Measurements from ENCODE around the gene DNAI2. TPM values are rescaled to one million over a fixed set of nuclear protein-coding genes. Genes with fewer than 3 reads are reported as not detected.

DNAI2 gene
- total RNA-seq, 6 donors from 2014 or later = 0.29 to 16.1 (median 3.7) TPM

DNA sequence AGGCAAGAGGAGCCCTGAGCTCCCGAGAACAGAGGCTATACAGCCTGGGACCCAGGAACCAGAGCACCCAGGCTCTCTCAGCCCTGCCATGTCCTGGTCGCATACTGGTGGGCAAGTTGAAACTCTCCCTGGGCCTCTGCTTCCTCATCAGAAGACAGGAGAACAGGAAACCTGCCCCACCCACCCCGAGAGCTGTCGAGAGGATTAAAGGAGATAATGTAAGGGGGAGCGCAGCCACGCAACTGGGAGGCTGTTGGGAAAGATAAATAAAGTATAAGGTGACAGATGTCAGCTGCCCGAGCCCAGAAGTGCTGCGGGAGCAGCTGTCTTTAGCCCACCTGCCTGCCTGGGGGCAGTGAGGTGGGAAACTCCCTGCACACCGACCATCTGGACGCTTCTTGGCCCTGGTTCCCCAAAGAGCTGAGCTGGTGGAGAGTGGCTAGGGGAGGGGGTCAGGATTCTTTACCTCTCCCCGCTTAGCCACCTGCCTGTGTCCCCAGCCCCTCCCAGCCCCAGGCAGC, 58.8 kb downstream of the DNAI2 start:
- no peak overlapping the region for H3K27ac ChIP-seq
- no peak for DNase-seq
- H3K4me1 ChIP-seq = no peaks in the 10 kb centered on the region
- H3K27me3 ChIP-seq = no peaks in the 10 kb centered on the region
- no peaks in the 10 kb centered on the region for H3K36me3 ChIP-seq
- TF ChIP-seq EP300 (IDR thresholded peaks at IDR 0.05) (no peak), POLR2AphosphoS5 (IDR thresholded peaks at IDR 0.05) (no peak), POLR2A (IDR thresholded peaks at IDR 0.05) (no peak)
- TF ChIP-seq, protein P1, sequence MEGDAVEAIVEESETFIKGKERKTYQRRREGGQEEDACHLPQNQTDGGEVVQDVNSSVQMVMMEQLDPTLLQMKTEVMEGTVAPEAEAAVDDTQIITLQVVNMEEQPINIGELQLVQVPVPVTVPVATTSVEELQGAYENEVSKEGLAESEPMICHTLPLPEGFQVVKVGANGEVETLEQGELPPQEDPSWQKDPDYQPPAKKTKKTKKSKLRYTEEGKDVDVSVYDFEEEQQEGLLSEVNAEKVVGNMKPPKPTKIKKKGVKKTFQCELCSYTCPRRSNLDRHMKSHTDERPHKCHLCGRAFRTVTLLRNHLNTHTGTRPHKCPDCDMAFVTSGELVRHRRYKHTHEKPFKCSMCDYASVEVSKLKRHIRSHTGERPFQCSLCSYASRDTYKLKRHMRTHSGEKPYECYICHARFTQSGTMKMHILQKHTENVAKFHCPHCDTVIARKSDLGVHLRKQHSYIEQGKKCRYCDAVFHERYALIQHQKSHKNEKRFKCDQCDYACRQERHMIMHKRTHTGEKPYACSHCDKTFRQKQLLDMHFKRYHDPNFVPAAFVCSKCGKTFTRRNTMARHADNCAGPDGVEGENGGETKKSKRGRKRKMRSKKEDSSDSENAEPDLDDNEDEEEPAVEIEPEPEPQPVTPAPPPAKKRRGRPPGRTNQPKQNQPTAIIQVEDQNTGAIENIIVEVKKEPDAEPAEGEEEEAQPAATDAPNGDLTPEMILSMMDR (IDR thresholded peaks at IDR 0.05) = no peak
- ATAC-seq (ENCODE audit: low FRiP score in 2 of 2) = no peak
- 27 to 31% methylated on average over 11 of the region's 11 CpGs for WGBS, 2 donors
- H3K4me3 ChIP-seq = no peak overlapping the region
- no peaks in the 10 kb centered on the region for H3K9me3 ChIP-seq

DNA sequence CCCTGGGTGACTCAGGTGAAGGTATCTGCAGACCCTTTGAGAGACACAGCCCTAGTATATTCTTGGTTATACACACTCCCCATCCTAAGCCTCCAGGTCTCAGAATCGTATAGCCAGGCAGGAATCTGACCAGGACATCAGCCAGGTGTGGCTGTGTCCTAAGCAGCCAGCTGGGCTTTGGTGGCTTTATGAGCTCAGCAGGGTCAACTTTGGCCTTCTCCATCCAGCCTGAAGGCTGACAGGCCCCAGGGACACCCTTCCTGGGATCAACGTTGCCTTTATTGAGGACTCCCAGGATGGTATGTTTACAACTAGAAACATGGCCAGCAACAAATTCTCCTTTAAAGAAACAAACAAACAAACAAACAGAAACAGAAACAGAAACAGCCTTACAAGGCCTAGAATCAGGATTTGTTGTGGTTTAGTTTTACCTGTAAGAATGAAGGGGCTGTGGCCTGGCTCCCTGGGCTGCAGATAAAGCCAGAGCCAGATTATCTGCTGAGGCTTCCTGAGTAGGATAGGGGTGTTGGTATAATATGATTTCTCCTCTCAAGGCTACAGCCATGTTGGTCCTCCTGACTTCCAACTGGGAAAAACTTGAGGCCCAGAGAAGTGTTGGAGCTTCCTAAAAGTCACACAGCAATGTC, 60.5 kb downstream of the DNAI2 start:
- WGBS, 2 donors = 85 to 93% methylated on average over 2 of the region's 2 CpGs
- Histone ChIP-seq H3K27me3 (no peaks in the 10 kb centered on the region), H3K36me3 (no peaks in the 10 kb centered on the region), H3K4me1 (no peaks in the 10 kb centered on the region), H3K27ac (no peak overlapping the region), H3K4me3 (no peak overlapping the region), H3K9me3 (no peaks in the 10 kb centered on the region)
- no peak for TF ChIP-seq POLR2A (IDR thresholded peaks at IDR 0.05)
- TF ChIP-seq POLR2AphosphoS5 (IDR thresholded peaks at IDR 0.05) = no peak
- TF ChIP-seq, protein P1 (IDR thresholded peaks at IDR 0.05) = no peak
- no peak for TF ChIP-seq EP300 (IDR thresholded peaks at IDR 0.05)
- DNase-seq = no peak
- ATAC-seq (ENCODE audit: low FRiP score in 2 of 2) = no peak

DNA sequence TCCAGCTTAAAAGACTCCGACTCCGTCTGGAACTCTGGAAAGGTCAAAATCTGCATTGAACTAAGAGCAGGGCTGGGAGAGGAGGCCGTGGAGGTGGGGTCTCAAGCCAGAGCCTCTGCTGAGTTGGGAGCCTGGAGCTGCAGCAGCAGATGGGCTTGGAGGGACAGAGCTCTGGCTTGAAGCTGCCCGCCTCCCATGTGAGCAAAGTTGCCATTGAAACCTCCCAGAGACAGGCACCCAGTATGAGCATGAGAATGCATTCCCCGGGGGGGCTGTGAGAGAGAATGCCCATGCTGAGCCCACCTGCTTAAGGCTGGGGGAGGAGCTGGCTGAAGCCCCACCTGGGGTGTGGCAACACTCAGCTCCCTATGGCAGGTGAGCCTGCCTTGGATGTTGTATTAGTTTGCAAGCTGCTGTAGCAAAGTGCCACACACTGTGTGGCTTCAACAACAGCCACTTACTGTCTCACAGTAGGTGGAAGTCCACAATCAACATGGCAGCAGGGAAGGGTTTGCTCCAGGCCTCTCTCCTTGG, 61.6 kb downstream of the DNAI2 start:
- 81 to 83% methylated on average over 5 of the region's 5 CpGs for WGBS, 2 donors
- Histone ChIP-seq H3K27me3 (no peaks in the 10 kb centered on the region), H3K4me1 (no peaks in the 10 kb centered on the region), H3K4me3 (no peak overlapping the region), H3K36me3 (no peaks in the 10 kb centered on the region), H3K27ac (no peak overlapping the region), H3K9me3 (no peaks in the 10 kb centered on the region)
- ATAC-seq (ENCODE audit: low FRiP score in 2 of 2) = no peak
- no peak for DNase-seq
- no peak for TF ChIP-seq POLR2AphosphoS5 (IDR thresholded peaks at IDR 0.05)
- TF ChIP-seq, protein P1 (IDR thresholded peaks at IDR 0.05) = no peak
- no peak for TF ChIP-seq EP300 (IDR thresholded peaks at IDR 0.05)
- TF ChIP-seq POLR2A (IDR thresholded peaks at IDR 0.05) = no peak

DNA sequence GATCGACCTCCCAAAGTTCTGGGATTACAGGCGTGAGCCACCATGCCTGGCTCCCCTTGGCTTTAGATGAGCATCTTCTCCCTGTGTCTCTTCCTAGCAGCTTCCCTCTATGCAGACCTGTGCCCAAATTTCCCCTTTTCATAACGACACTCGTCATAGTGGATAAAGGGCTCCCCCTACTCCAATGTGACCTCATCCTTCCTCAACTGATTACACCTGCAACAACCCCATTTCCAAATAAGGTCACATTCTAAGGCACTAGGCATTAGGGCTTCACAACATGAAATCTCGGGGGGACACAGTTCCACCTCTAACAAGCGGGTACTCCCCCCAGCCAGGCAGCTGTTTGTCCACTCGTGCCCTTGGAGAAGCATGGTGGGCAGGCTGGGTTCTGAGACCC, 62.3 kb downstream of the DNAI2 start:
- Histone ChIP-seq H3K27me3 (no peaks in the 10 kb centered on the region), H3K36me3 (no peaks in the 10 kb centered on the region), H3K4me3 (no peak overlapping the region), H3K27ac (no peak overlapping the region), H3K9me3 (no peaks in the 10 kb centered on the region), H3K4me1 (no peaks in the 10 kb centered on the region)
- DNase-seq (no peak), ATAC-seq (ENCODE audit: low FRiP score in 2 of 2) (no peak)
- WGBS, 2 donors = 78 to 86% methylated on average over 7 of the region's 7 CpGs
- TF ChIP-seq POLR2AphosphoS5 (IDR thresholded peaks at IDR 0.05) = no peak
- TF ChIP-seq, protein P1 (IDR thresholded peaks at IDR 0.05) = no peak
- no peak for TF ChIP-seq EP300 (IDR thresholded peaks at IDR 0.05)
- TF ChIP-seq POLR2A (IDR thresholded peaks at IDR 0.05) = no peak

Measured in upper lobe of left lung (tissue), 6 donors.